GM23248 (cell line): ENCODE data around the gene PTX4.

Experiments
- EZH2 ChIP-seq: fragments of 200-600 bp; sonication (generic); IDR thresholded peaks from 2 replicates; pipeline ENCODE4 v1.6.1; 2018; ENCODE audit warnings: antibody characterized with exemption, mild to moderate bottlenecking; ENCODE audit not compliant: insufficient read depth, poor library complexity, severe bottlenecking
- EZH2phosphoT487 ChIP-seq: fragments of 200-600 bp; sonication (generic); IDR thresholded peaks from 2 replicates; pipeline ENCODE4 v1.6.1; 2018; ENCODE audit warnings: antibody characterized with exemption, moderate library complexity, mild to moderate bottlenecking, low read depth; ENCODE audit not compliant: insufficient read depth

- TF ChIP-seq EZH2 = no peak
- no peak for TF ChIP-seq EZH2phosphoT487
Measured at GRCh38 chr16:1435921-1436697, 52.6 kb downstream of the PTX4 start.
